SH-SY5Y (cell line): Measurements from ENCODE around the gene APLP2.

Source experiments
- GATA2 ChIP-seq: IDR thresholded peaks from 2 replicates; pipeline ENCODE4 v1.6.1; 2011; ENCODE audit warnings: mild to moderate bottlenecking, low read depth, low read length
- GATA3 ChIP-seq: IDR thresholded peaks from 2 replicates; pipeline ENCODE4 v1.6.1; 2011; ENCODE audit warnings: low read depth, mild to moderate bottlenecking, low read length, moderate library complexity

GRCh38 chr11:130170345-130170744 is 100.7 kb downstream of the APLP2 start:
- no peak for TF ChIP-seq GATA2
- no peak for TF ChIP-seq GATA3
